Kasumi-1 (cell line): ENCODE results near the gene ABO.
"Not testable (repeated sequence)": the region's sequence is repeated elsewhere in the genome, so short reads cannot be mapped to it uniquely, and the experiment has no call there.

Experiments used
- DNase-seq, 2 experiments: peaks; one replicate each; lab custom pipeline; 2025; lab: John Stamatoyannopoulos, UW

Gene ABO

DNA sequence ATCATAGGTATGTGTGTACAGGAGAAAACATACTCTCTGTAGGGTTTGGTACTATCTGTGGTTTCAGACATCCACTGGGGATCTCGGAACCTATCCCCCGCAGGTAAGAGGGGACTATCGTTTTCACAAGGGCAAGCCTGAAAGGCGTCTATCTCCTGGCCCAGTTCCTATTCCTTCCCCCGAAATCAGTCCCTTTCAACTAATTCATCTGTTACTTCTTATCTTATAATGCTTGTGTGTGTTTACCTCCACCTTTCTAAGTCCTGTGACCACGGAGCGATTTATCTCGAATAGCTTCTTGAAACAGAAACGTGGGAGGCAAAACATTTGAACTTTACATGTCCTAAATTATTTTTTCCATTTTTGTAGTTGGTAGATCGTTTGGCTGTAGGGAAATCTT is 11.4 kb downstream of the ABO start:
- DNase-seq = no peak

DNA sequence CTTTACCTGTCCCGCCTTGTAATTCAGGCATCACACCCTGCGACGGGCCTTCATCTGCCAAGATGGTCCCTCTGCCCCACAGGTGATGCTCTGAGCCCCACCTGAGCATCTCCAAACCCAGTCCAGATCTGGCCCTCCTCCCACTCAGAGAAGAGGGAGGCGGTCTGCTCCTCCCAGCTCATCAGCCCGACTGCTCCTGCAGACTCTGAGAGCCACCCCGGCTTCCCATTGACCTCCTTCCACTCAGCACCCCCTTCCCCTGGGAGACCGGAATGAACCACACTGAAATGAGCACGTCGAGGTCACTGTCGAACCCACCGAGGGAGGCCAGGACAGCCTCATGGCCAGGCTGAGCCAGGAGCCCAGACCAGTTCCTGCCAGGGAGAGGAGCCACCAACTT is 12.8 kb downstream of the ABO start:
- DNase-seq = no peak

DNA sequence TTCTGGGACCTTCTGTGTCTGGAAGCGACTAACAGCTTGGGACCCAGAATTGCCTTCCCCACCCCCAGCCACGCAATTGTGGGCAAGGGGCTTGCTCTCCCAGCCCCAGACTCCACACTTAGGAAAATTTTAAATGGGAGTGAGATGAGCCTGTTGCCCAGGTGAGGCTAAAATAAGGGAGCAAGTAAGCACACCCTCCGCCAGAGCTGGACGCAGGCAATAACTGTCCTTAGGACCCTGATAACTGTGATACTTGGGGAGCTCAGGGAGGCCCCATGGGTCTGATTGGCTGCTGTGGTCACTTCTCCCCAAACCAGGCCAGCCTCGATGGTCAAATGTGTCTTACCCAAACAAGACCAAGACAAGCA is 13.3 kb downstream of the ABO start:
- DNase-seq = no peak

DNA sequence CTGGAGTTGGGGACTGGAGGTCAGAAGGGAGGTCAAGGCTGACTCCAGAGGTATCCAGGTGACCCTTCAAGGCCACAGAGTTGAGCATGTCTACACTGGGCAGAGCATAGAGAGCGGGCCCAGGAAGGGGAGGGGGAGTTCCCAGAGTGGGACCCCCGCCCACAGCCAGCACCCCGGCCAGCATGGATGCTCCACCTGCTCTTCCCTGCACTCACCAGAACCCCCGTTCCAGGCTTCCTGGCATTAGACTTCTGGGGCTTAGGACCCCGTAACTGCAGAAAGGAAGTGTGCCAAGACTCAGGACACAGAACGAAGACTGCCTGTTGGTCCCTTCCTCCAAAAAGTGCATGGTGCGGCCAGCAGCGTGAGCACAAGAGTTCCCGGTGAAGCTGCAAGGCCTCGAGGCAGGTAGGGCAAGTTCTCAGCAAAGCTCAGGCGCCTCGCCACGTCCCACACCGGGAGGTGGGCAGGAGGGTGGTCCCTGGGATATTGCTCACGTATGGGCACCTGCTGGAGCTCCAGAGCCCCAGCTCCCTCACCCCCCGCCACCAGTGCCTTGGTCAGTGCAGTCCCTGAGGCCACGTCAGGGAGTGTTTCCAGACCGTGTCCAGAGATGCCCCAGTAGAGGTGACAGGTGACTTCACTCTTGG is 13.8 kb downstream of the ABO start:
- no peak for DNase-seq

DNA sequence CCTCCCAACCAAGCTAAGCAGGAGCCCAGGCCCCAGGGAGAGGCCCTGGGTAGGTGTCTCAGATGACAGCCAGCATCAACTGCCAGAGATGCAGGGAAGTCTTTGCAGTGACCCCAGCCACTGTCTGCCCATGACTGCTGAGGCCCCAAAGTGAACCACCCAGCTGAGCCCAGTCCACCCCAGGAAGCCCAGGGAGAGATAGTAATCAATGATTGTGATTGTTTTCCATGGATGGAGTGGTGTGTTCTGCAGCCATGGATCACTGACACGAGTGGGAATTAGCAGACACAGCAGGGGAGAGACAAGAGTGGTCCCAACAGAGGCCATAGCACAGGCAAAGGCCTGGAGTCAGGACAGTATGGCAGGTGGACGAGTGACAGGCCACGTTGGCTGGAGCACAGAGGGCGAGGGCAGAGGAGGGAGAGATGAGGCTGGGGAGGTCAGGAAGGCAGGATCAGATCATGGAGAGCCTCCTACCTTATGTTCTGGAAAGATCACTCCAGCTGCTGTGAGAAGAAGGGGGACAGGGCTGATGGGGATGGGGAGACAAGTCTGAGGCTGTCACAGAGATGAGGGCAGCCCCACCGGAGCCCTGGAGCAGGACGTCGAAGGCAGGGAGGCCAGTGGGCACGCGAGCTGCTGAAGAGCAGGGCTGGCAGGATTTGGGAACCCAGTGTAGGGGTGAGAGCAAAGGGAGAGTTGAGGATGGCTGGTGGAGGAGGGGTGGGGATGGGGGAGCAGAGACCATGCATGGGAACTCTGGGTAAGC is 14.5 kb downstream of the ABO start:
- no peak for DNase-seq

DNA sequence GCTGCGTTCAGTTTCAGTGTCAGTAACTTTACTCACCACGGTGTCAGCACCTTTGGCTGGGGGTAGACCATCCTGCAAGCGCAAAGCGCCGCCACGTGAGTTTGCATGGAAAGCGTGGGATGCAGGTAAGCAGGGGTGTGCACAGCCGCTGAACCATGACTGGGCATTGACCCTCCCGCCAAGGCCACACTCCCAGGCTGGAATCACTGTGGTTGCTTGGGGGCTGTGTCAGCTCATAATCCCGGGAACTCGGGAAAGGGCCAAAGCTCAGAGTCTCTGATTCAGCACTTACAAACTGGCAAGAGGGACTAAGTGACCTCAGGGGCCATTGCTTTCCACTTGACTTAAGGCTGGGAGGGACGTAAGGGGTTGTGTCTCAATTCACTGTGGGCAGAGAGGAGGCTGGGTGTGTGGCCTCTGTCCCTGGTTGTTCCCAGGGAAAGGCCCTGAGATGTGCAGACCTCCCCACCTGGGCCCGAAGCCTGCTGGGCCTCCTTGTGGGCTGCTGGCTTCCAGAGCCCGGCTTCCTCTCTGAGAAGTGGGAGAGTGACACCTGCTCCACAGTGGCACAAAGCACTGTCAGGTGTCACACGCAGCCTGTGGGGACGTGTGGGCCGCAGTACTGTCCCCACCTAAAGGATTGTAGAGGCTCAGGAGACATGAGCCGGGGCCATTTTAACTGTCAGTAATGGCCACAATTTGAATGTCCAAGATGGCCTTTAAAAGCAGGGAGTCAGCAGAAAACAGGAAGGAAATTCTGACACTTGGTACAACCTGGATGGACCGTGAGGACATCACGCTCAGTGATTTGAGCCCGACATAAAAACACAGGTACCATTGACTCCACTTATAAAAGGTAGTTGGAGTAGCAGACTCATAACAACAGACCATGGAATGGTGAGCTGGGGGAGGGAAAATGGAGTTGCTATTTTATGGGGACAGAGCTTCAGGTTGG is 16.7 kb downstream of the ABO start:
- DNase-seq = no peak

DNA sequence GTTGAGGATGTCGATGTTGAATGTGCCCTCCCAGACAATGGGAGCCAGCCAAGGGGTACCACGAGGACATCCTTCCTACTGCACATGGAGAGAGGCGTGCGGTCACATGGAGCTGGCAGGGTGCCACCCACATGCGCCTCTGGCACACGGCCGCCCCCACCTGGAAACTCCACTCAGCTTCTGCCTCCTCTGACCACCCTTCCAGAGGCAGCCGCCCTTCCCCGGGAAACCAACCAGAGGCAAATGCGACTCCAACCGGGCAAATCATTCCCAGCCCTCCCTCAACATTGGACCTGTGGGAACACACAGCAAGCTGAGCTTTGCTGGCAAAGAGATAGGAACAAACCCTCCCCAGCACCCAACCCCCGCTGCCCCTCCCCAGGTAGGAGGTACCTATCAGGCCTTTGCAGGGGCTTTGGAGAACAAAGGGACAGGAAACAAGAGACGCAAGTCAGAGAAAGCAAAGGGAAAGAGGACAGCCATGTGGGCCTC is 17.5 kb downstream of the ABO start:
- DNase-seq = no peak

DNA sequence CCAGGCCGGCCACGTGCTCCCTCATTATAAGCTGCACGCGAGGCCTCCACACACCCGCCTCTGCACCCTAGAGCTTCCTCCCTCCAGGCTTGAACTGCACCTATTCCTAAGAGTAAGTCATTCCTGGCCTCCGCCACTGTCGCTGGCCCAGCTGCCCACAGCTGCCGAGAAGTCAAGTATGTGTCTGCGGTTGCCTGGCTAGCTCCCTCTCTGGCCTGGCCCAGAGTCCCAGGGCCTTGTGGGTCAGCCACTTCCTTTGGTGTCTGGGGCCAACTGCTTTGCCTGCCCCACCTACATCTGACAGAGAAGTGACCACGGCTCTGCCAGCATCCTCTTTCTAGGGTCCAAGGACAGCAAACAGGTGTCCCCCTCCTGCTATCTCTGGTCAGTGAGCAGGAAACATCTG is 18.3 kb downstream of the ABO start:
- no peak for DNase-seq

DNA sequence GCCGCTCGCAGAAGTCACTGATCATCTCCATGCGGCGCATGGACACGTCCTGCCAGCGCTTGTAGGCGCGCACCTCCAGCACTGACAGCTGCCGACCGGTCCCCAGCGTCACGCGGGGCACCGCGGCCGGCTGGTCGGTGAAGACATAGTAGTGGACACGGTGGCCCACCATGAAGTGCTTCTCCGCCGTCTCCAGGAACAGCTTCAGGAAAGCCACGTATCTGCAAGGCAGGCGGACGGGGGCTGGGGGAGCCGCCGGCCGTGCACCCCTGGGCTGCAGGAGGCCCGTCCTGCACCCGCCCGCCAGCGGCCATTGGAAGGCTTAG is 18.9 kb downstream of the ABO start:
- DNase-seq = no peak

DNA sequence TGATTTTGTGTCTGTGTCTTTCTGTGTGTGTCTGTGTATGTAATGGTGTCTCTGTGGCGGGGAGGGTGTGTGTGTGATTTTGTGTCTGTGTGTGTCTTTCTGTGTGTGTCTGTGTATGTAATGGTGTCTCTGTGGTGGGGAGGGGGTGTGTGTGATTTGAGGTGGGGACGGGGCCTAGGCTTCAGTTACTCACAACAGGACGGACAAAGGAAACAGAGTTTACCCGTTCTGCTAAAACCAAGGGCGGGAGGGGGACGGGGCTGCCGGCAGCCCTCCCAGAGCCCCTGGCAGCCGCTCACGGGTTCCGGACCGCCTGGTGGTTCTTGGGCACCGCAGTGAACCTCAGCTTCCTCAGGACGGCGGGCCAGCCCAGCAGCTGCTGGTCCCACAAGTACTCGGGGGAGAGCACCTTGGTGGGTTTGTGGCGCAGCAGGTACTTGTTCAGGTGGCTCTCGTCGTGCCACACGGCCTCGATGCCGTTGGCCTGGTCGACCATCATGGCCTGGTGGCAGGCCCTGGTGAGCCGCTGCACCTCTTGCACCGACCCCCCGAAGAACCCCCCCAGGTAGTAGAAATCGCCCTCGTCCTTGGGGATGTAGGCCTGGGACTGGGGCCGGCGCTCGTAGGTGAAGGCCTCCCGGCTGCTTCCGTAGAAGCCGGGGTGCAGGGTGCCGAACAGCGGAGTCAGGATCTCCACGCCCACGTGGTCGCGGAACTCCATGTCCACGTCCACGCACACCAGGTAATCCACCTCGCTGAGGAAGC is 19.4 kb downstream of the ABO start:
- DNase-seq = no peak

DNA sequence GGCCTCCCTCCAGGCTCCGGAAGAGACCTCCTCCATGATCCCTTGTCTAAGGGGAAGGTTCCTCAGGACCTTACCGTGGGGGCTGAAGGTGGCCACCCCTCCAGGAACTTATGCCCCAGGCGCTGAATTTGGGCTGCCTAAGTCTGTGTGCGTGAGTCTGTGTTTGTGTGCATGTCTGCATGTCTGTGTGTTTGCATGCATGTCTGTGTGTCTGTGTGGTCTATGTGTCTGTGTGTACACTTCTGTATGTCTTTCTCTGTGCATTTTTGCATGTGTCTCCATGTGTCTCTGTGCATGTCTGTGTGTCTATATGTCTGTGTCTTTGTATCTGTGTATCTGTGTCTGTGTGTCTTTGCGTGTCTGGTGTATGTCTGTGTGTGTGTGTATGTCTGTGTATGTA is 20.5 kb downstream of the ABO start:
- no peak for DNase-seq

DNA sequence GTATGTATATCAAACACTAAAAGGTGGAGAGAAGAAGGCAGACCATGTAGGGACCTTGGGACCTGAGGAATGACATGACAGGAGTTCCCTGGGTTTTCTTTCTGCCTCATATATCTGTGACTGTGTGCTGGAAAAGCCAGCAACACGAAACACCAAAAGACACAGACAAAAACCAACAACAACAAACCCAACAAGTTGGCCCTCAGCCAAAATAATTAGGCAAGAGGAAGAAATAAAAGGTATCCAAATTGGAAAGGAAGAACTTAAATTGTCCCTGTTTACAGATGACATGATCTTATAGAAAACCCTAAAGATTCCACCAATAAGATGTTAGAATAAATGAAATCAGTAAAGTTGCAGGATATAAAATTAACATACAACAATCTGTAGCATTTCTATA is 21.7 kb downstream of the ABO start:
- no peak for DNase-seq

DNA sequence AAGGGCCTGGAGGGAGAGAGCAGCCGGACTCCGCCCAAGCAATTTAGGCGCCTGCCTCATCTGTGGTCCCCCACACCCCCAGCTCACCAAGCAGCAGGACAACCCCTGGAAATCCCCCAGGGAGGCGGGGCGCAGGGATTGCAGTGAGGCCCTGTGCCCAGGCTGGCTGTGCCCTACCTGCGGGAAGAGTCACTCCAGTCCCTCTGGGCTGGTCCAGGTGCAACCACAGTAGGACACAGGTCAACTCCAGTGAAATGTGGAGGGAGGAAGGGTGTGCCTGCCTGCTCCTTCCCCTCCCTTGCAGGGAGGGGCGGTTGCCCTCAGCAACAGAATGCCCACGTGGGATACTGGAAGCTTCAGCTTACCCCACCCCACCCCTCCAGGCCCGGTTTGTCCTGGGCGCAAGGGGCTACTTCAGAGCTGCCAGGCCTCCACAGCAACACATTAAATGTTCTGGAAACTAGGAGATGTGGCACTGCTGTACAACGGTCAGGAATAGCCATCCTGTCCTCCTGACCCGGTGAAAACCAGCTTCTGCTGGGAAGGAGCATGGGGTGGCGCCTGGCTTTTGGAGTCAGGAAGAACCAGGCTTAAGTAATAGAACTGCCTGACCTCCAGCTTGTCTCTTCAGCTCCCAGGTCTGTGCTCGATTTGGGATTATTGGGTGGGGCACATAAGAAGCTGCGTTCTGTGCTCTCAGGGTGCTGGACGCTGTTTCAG is 22.5 kb downstream of the ABO start:
- no peak for DNase-seq

DNA sequence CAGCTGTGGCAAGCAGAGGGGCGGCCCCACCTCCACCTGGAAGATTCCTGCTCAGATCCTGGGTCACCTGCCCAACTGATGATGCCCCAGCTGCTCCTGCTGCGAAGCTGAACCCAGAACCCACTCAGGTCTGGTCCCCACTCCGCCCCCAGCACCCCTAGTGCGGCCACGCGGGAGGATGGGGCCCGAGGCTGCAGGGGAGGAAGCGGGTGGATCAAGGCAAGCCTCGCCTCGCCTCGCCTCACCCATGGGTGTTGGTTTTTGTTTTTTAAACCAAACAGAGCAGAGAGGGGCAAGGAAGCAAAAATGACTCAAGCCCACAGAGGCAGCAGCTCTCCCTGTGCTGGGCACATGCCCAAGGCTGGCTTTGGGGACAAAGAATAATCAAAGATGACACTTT is 23.2 kb downstream of the ABO start:
- no peak for DNase-seq

DNA sequence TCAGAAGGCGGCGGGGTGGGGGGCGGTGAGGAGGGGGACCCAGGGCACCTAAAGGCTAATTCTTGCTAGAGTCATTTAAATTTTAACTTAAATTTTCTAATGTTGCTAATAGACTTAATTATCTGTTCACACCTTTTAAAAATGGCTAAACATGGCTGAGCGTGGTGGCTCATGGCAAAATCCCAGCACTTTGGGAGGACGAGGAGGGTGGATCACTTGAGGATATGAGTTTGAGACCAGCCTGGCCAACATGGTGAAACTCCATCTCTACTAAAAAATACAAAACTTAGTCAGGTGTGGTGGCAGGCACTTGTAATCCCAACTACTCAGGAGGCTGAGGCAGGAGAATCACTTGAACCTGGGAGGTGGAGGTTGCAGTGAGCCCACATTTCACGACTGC is 23.8 kb downstream of the ABO start:
- not testable (repeated sequence) for DNase-seq

DNA sequence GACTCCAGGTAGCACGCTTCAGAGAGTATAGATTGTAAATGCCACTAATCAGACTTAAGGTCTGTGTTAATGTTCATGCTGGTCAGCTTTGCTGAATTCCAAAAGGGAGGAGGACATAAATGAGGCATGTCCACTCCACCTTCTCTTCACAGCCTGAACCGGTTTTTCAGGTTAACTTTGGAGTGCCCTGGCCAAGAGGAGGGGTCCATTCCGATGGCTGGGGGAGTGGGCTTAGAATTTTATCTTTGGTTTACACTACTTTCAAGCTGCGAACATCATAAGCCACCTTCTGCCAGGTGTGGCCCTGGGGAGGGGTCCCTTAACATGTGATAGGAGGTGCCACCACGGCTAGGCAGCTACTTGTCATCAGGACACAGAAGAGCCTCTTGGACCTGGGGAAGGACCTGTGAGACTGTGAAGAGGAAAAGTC is 24.2 kb downstream of the ABO start:
- DNase-seq = no peak

DNA sequence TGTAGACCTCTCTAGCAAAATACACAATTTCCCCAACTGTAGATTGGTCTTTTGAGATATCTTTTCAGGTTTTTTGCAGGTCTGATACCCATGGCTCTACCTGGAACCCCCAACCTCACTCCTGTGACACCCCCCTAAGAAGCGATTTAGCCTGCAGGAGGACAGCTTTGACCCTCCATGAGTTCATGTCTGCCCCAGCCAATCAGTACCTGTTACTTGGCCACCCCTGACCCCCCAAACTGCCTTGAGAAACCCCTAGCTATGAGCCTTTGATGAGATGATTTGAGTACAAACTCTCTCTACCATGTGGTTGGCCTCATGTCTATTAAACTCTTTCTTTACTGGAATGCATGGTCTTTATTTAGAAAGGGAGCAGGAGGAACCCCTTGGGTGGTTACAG is 25.7 kb downstream of the ABO start:
- no peak for DNase-seq

DNA sequence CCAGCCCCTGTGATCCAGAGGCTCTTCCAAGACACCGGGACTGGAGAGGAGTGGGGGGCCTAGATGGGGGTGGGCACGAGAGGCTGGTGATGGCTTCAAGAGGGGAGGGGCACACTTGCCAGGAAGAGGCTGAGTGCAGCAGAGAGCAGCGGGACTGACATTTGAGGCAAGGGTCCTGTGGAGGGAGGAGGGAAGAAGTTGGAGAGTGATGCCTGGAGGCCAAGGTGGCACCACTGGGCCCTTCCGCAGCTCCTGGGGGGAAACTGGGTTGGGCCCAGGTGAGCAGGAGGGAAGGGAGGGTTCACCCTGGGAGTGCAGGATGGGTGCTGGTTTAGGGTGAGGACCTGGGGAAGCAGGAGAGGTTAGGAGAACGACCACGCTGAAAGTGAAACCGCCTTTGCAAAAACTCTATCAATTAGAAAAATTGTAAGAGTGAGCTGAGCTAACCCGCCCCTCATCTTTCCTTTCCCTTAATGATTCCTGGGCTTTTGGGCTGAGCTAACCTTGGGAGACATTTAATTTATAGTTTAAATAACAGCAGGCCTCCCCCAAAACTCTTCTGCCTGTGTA is 26.2 kb downstream of the ABO start:
- no peak for DNase-seq

DNA sequence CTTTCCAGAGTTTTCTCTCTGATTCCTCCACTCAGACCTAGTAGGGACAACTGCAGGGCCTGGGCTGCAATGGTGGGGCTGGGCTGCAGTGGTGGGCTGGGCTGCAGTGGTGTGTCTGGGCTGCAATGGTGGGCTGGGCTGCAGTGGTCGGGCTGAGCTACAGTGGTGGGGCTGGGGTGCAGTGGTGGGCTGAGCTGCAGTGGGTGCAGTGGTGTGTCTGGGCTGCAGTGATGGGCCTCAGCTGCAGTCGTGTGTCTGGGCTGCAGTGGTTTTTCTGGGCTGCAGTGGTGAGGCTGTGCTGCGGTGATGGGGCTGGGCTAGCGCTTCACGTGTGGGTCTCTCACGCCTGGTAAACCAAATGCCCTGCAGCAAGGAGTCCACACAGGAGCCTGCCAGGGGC is 27.4 kb downstream of the ABO start:
- DNase-seq = no peak

DNA sequence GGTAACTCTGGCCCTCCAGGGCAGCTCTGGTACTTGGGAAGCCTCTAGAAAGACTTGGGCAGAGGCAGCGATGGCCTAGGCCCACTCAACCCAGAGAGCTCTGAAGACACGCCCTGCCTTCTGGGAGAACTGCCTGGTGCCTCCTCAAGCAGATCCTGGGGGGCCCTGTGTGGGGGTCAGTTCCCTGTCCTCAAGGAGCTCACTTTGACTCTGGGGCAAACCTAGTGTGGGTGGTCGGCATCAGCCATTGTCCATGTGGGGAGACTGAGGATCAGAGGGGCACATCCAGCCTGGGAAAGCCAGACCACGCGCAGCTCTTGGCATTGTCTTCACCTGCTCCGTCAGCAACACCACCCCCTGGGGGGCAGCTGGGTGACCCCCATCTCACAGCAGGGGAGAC is 28.0 kb downstream of the ABO start:
- DNase-seq = no peak

DNA sequence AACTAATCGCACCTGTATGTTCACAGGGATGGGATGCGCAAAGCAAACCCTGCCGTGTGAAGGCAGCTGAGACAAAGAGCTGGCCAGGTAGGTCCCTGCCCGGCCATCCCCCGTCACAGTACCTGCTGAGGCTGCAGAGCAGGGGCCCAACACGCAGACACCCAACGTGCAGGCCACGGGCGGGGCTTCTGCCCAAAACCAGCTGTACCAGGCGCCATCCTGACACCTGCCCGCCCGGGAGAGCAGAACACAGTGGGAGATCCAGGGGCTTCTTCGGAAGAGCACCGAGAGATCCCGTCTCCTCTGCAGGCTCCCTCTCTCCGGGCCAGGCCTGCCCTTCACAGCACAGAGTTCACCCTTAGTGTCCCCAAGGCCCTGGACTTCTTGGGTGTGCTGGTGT is 28.4 kb downstream of the ABO start:
- no peak for DNase-seq
